GM21737 (cell line): Measurements from ENCODE around the gene NODAL.

ENCODE experiments used
- ATAC-seq: cut with Tn5 transposase; IDR thresholded peaks from one replicate; pipeline ENCODE4 v1.9.1; 2021; ENCODE audit warnings: mild to moderate bottlenecking, moderate library complexity; ENCODE audit not compliant: unreplicated experiment

NODAL gene

DNA sequence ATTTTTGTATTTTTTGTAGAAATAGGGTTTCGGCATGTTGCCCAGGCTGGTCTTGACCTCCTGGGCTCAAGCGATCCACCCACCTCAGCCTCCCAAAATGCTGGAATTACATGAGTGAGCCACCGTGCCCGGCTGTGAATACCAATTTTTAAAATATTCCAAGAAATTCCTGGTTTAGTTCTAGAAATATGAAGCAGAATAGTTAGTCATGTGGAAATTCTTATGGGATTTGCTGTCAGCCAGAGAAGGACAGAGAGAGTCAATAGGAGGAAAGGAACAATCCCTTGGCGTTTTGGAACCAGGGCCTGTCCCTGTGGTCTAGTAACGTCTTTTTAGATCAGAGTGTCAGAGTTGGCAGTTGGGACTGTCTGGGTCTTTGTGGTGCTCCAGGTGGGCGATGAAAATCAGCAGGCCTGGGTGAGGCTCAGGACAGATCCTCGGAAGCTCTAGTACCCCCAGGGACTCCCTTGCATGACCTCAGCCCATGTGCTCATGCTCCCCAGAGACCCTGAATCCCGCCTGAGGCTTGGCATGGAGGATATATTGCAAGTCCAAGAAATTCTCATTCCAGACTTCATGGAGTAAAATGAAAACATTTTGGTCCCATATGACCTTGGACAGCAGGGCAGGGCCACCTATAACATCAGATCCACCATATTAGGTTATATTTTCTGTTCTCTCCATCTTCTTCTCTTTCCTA lies 7.8 kb downstream of the NODAL start:
- no peak for ATAC-seq

DNA sequence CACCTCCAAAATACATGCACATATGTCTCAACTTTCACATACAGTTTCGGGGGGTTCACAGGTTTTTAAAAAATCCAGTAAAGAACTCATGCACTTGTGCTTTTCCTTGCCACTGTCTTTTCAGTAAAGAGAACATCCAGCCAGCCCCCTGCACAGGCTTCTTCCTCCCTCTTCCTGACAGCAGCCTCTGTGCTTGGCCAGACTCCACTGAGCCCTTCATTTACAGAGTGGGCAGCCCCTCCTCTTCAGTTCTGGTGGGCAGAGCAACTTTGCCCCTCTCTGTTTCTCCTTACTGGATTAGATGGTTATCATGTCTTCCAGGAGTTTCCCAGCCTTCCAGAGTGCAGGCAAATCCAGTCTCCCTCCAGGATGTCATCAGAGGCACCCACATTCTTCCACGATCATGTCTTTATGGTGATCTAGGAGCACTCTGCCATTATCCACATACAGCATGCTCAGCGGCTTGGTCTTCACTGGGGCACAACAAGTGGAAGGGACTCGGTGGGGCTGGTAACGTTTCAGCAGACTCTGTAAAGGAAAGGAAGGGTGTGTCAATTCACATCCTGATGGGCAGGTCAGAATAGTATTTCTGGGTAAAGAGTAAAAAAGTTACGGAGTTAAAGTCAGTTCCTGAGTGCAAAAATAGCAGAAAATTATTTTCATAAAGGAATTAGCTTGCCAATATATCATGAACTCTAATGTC lies 8.8 kb downstream of the NODAL start:
- no peak for ATAC-seq

GRCh38 chr10:70432101-70432500 lies 9.4 kb downstream of the NODAL start:
- no peak for ATAC-seq

- no peak for ATAC-seq
Observed at GRCh38 chr10:70430493-70431445, 10.7 kb downstream of the NODAL start.

- no peak for ATAC-seq
Observed at GRCh38 chr10:70426823-70427222, 14.7 kb downstream of the NODAL start.

GRCh38 chr10:70425096-70425495 lies 16.4 kb downstream of the NODAL start:
- ATAC-seq = no peak

- no peak for ATAC-seq
Observed at GRCh38 chr10:70424320-70424719, 17.2 kb downstream of the NODAL start.

DNA sequence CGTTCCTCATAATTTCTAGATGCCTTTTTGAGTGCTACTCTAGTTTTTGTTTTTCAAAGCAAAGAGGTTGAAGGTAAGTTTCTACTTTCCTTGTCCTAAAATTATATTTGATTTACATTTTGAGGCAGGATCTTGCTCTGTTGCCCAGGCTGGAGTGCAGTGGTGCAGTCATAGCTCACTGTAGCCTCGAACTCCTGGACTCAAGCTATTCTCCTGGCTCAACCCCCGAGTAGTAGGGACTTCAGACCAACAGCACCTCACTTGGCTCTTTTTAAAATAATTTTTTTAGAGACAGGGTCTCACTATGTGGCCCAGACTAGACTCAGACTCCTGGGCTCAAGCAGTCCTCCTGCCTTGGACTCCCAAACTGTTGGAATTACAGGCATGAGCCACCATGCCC lies 22.8 kb downstream of the NODAL start:
- ATAC-seq = no peak

- no peak for ATAC-seq
Observed at GRCh38 chr10:70418229-70418628, 23.3 kb downstream of the NODAL start.

GRCh38 chr10:70417568-70417967 lies 23.9 kb downstream of the NODAL start:
- no peak for ATAC-seq

DNA sequence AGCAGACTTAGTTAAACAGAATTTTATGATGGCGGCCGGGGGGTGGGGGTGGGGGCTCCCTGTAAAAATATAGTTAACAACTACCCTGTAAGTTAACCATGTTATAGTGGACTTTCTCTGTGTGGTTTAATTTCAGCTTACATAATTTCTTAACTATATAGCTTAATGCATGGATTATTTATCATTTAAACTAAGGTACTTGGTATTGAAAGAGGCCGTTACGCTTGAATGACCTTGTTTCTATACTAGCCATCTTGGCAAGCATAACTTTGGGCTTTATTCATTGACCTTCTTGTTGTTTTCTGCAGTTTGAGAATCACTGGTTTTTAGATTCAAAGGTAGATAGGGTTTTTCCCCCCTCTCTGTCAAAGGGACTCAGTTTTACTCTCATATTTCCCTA lies 29.1 kb downstream of the NODAL start:
- no peak for ATAC-seq

DNA sequence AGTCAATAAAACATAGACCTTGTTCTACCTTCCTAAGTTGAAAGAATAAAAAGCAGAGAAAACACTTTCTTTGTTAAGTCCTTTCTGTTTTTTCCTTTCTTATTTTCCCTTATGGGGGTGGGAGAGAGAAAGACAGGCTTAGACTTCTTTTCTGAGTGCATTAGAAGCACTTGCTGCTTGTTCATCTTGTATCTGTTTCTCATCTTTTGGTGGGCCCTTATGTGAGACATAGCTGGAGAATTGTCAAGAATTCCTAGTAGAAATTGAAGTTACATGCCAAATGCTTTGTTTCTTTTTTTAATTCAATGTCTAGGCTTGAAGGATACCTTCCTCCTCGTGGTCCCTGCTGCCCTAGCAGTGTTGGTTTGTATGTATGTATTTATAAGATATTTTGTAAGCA lies 30.9 kb downstream of the NODAL start:
- ATAC-seq = no peak

DNA sequence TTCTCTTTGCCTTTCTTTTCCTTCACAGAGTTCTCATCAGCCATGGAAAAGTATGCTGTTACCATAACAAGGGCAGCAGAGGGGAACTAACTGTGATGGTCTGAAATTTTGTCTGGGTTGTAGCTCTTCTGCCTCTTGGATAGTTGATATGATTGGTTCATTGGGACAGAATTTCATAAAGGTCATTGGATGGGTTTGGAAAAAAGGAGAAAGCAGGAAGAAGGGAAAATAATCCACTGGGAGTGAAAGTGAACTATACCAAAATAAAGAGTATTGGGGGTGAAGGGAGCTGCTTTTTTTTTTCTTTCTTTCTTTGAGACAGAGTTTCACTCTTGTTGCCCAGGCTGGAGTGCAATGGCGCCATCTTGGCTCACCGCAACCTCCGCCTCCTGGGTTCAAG lies 31.7 kb downstream of the NODAL start:
- ATAC-seq = no peak

- no peak for ATAC-seq
Observed at GRCh38 chr10:70405037-70405824, 36.2 kb downstream of the NODAL start.

DNA sequence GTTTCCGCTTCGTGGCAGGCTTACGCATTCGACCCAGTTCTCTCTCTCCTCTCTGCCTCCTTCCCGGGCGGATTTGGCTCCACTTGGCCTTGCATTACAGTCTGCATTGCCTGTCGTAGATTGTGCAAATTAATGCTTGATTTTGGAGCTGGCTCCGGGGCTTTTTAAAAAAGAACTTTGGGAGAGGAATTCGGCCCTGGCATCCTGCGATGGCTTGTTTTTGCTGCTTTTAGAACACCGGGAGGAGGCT lies 36.8 kb downstream of the NODAL start:
- no peak for ATAC-seq

DNA sequence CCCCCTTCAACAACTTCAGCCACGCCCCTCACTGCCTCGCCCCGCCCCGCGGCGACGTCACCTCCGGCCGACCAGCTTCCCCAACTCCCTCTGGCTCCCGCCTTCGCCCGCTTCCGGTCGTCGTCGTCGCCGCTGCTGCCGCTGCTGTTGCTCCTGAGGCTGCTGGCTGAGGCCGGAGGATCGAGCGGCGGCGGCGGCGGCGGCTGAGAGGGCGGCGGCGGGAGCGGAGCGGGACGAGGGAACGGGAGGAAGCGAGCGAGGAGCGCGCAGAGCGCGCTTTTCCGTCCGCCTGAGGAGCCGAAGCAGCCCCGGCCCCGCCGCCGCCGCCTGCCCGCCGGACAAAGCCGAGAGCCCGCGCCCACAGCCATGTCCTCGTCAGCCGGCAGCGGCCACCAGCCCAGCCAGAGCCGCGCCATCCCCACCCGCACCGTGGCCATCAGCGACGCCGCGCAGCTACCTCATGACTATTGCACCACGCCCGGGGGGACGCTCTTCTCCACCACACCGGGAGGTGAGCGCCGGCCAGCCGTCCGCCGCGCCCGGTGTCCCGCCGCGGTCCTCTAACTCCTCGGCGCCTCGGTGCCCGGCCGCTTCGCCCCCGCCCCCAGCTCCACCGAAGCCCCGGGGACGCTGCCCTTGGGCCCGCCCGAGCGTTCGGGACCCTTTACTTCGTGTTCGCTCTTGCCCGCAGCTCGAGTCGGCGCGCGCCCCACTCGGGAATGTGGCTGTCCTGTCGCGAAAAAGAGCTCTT lies 37.3 kb downstream of the NODAL start, which contains the start of gene EIF4EBP2:
Gene EIF4EBP2 (plus strand): TSS at position 110 of the 751 bp plus-strand sequence. CDS start 257 bp downstream, at position 367.
- ATAC-seq = peak; percentile 92

GRCh38 chr10:70403483-70404035 lies 37.9 kb downstream of the NODAL start:
- ATAC-seq = no peak

DNA sequence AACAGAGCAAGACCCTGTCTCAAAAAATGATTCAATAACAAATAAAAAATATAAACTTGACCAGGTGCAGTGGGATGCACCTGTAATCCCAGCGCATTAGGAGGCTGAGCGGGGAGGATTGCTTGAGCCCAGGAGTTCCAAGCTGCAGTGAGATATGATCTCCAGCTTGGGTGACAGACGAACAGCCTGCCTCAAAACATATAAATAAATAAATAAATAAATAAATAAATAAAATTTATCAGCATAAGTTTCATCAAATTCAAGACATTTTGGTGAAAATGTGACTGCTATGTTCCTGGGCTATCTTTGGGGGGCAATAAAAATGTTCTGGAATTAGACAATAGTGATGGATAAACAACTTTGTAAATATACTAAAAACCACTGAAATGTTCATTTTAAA lies 42.3 kb downstream of the NODAL start:
- ATAC-seq = no peak

- ATAC-seq = no peak
Observed at GRCh38 chr10:70396140-70396539, 45.3 kb downstream of the NODAL start.

- ATAC-seq = no peak
Observed at GRCh38 chr10:70391654-70392053, 49.8 kb downstream of the NODAL start.
